ENCODE results near the gene MKNK2. TPM values are rescaled to one million over a fixed set of nuclear protein-coding genes. Genes with fewer than 3 reads are reported as not detected.

Gene MKNK2
- total RNA-seq, 2 donors from 2014 or later, result 90.3 to 107 TPM

DNA sequence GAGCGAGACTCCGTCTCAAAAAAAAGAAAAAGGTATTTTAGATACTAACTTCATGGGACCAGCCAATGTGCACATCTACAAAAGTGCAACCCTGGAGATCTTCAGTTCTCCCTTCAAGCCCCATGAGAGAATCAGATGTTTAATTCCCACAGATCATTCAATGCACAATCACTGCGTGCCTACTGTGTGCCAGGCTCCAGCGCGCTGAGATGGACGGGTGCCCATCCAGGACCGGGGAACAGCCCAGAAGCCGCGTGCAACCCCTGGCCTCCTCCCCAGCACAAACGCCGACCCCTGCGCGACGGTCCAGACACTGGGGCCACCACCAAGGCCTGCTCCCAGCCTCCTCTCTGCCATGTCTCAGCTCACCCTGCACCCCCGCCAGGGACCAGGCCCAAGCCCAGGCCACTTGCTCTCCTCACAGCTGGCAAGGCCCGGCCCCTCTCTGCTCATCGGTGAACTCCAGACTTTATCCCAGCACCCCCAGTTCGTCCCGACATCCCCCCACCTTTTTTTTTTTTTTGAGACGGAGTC is 40.8 kb downstream of the MKNK2 start:
- TF ChIP-seq, protein P1, sequence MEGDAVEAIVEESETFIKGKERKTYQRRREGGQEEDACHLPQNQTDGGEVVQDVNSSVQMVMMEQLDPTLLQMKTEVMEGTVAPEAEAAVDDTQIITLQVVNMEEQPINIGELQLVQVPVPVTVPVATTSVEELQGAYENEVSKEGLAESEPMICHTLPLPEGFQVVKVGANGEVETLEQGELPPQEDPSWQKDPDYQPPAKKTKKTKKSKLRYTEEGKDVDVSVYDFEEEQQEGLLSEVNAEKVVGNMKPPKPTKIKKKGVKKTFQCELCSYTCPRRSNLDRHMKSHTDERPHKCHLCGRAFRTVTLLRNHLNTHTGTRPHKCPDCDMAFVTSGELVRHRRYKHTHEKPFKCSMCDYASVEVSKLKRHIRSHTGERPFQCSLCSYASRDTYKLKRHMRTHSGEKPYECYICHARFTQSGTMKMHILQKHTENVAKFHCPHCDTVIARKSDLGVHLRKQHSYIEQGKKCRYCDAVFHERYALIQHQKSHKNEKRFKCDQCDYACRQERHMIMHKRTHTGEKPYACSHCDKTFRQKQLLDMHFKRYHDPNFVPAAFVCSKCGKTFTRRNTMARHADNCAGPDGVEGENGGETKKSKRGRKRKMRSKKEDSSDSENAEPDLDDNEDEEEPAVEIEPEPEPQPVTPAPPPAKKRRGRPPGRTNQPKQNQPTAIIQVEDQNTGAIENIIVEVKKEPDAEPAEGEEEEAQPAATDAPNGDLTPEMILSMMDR (IDR thresholded peaks at IDR 0.05), result no peak
- H3K4me1 ChIP-seq, result peaks cover 0 to 17% of the 10 kb centered on the region in 2 donors
- H3K9me3 ChIP-seq, result no peaks in the 10 kb centered on the region
- H3K27ac ChIP-seq, result no peak overlapping the region
- H3K27me3 ChIP-seq, result no peaks in the 10 kb centered on the region
- H3K36me3 ChIP-seq, result no peaks in the 10 kb centered on the region
- no peak for DNase-seq (ENCODE audit: low spot score)
- no peak overlapping the region for H3K4me3 ChIP-seq

DNA sequence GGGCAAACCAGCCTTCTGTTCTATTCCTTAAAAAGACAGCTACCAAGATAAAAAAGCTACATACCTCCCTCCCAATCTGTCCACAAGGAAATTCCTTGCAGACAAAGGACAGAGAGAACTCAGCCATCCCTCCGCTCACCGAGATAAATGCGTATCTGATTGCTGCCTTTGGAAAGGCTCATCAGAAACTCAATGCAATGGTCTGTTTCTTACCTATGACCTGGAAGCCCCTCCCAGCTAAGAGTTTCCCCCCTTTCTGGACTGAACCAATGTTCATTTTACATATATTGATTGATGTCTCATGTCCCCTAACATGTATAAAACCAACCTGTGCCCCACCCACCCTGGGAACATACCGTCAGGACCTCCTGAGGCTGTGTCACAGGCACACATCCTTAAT is 47.2 kb downstream of the MKNK2 start:
- no peak for DNase-seq (ENCODE audit: low spot score)
- Histone ChIP-seq H3K4me1 (no peaks in the 10 kb centered on the region), H3K9me3 (no peaks in the 10 kb centered on the region), H3K27ac (no peak overlapping the region), H3K27me3 (no peaks in the 10 kb centered on the region), H3K4me3 (no peak overlapping the region), H3K36me3 (peaks cover 16% of the 10 kb centered on the region)
- TF ChIP-seq, protein P1 (IDR thresholded peaks at IDR 0.05), result no peak

DNA sequence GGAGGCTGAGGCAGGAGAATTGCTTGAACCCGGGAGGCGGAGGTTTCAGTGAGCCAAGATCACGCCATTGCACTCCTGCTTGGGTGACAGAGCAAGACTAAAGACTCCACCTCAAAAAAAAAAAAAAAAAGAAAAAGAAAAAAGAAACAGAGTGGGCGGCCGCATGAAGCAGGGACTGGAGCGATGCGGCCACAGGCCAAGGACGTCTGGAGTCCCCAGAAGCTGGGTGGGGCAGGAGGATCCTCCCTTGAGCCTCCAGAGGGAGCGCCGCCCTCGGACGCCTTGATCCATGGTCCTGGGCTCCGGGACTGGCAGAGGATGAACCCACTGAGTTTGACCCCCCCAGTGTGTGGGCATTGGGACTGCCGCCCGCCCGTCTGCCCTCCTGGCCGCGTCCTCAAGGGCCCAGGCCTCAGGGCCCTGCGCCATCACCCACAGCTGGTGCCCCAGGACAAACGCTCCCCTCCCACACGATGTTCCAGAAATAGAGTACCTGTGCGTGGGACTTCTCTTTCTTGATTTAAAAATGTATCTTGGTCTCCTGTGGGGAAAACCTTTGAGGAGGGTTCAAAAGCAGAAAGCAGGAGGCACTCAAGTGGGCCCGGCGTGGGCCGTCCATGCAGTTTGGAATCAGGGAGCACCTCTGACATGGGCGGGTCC is 51.1 kb downstream of the MKNK2 start:
- H3K4me1 ChIP-seq, result no peaks in the 10 kb centered on the region
- TF ChIP-seq, protein P1 (IDR thresholded peaks at IDR 0.05), result no peak
- H3K27ac ChIP-seq, result no peak overlapping the region
- no peaks in the 10 kb centered on the region for H3K27me3 ChIP-seq
- DNase-seq (ENCODE audit: low spot score), result no peak
- peaks cover 27% of the 10 kb centered on the region for H3K36me3 ChIP-seq
- no peak overlapping the region for H3K4me3 ChIP-seq
- no peaks in the 10 kb centered on the region for H3K9me3 ChIP-seq

DNA sequence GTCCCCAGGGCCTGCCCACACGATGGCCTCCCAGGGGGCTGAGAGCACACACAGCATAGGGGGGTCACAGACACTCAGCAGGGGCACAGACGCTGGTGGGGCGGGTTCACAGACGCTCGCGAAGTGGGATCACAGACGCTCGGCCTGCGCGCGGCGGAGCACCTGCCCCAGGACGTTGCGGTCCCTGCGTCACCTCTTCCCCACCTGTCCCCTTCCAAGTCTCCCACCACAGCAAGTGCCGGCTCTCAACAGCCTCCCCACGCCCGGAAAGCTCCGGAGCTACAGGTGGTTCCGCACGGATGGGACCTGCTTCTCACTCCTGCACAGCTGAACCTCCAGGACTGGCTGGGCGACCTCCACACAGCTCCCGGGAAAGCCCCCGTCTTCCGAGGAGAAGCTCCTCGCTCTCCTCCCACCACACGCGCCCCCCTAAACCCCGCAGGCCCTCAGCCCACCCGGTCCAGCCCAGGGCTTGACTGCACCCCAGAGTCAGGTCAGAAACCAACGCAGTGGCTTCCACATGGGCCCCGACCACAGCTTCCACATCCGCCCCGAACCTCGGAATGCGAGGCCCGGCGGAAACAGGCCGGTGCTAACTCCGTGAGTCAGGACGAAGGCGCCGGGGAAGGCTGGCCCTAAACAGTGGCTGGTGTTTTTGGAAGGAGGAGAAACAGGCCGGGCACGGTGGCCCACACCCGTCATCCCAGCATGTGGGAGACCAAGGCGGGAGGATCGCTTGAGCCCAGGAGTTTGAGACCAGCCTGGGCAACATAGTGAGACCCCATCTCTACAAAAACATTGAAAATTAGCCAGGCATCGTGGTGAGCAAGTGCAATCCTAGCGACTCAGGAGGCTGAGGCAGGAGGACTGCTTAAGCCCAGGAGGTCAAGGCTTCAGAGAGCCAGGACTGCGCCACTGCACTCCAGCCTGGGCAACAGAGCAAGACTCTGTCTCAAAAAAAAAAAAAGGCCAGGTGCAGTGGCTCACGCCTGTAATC is 52.0 kb downstream of the MKNK2 start:
- no peaks in the 10 kb centered on the region for H3K4me1 ChIP-seq
- no peaks in the 10 kb centered on the region for H3K9me3 ChIP-seq
- TF ChIP-seq, protein P1 (IDR thresholded peaks at IDR 0.05), result no peak
- H3K27ac ChIP-seq, result no peak overlapping the region
- no peak for DNase-seq (ENCODE audit: low spot score)
- H3K4me3 ChIP-seq, result no peak overlapping the region
- H3K27me3 ChIP-seq, result no peaks in the 10 kb centered on the region
- H3K36me3 ChIP-seq, result peaks cover 27% of the 10 kb centered on the region

DNA sequence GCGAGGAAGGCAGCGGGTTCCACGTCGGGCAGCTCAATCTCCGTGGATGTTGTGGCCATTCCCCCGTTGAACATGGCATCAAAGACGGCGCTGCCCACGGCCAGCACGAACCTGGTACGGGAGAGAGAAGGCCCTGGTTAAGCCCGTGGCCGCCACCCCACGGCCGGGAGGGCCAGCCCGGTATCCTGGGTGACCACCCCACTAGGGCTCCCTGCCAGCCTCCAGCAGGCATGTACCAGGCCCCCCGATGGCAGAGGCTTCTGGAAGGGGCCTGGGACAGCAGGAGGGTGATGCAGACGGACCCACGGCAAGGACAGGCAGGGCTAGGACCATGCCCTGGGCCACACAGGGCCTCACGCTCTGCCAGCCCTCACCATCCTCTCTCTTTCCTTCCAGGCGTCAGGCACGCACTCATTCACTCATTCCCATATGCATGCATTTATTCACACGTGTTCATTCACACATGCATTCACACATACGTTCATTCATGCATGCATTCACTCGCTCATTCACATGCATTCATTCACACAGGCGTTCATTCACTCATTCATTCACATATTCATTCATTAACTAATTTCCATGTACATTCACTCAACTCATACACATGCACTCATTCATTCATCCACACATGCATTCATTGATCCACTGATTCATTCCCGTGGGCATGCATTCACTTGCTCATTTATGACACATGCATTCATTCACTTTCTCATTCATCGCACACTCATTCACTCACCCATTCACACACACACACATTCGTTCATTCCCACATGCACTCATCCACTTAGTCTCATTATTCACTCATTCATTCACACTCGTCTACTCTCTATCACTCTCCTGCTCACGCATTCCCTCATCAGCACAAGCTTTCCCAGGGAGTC is 53.5 kb downstream of the MKNK2 start:
- Histone ChIP-seq H3K4me3 (no peak overlapping the region), H3K27ac (no peak overlapping the region), H3K27me3 (no peaks in the 10 kb centered on the region), H3K4me1 (no peaks in the 10 kb centered on the region), H3K9me3 (no peaks in the 10 kb centered on the region), H3K36me3 (peaks cover 24% of the 10 kb centered on the region)
- TF ChIP-seq, protein P1 (IDR thresholded peaks at IDR 0.05), result no peak
- no peak for DNase-seq (ENCODE audit: low spot score)
